ENCODE measurements around the gene C19orf81. TPM values are rescaled to one million over a fixed set of nuclear protein-coding genes. Genes with fewer than 3 reads are reported as not detected.

C19orf81 gene
- total and polyA plus RNA-seq, 2 donors (not counting 3 experiments of a cell fraction or from before 2014, with no cell fraction given), result 0.79 to 2.5 TPM

DNA sequence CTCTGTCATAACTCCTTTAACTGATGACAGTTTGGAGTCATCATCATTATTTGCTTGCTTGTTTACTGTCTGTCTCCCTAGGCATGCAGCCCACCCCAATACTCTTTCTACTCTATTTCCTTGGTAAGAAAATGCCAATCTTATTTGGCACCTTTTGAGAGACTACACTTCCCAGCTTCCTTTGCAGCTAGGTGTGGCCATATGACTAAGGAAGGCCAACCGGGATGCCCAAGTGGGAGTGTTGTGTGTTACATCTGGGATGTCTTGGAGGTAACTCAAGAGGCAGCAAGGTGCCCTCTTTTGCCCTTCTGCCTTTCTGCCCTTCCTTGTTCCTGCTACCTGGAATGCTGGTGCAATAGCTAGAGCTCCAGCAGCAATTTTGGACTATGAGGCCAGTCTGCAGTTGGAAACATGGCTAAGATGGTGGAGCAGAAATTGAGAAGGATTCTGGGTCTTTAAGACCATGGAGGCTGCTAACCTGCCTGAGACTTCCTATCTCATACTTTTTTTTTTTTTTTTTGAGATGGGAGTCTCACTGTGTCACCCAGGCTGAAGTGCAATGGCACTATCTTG is 27.5 kb downstream of the C19orf81 start:
- Histone ChIP-seq H3K4me3 (replicated peaks in 1 of 3; ENCODE audit: insufficient read depth in 1 of 3, low read depth in 1 of 3, low read length in 3 of 3) (no peak overlapping the region), H3K9me1 (replicated peaks; ENCODE audit: control insufficient read depth, extremely low read depth, insufficient read depth, low read length) (no peaks in the 10 kb centered on the region), H3K4me2 (ENCODE audit: insufficient read depth, low read length) (no peak overlapping the region), H2AFZ (ENCODE audit: low read depth, low read length) (no peak overlapping the region), H3K27me3 (ENCODE audit: control insufficient read depth in 2 of 2, insufficient read depth in 2 of 2, low read length in 2 of 2) (peaks cover 0 to 4% of the 10 kb centered on the region in 2 experiments), H3K4me1 (ENCODE audit: control insufficient read depth, extremely low read depth, insufficient read depth, low read length) (no peaks in the 10 kb centered on the region), H3K79me2 (ENCODE audit: control insufficient read depth, insufficient read depth, low read length) (no peaks in the 10 kb centered on the region), H3K9ac (replicated peaks; ENCODE audit: extremely low read depth, insufficient read depth, low read length) (no peak overlapping the region), H3K36me3 (ENCODE audit: control insufficient read depth in 2 of 2, extremely low read depth in 1 of 2, insufficient read depth in 2 of 2, low read length in 2 of 2) (no peaks in the 10 kb centered on the region), H3K27ac (ENCODE audit: insufficient read depth, low read depth, low read length) (no peak overlapping the region), H3K9me3 (replicated peaks; ENCODE audit: control insufficient read depth, insufficient read depth, low read length) (no peaks in the 10 kb centered on the region), H4K20me1 (replicated peaks; ENCODE audit: control insufficient read depth, extremely low read depth, insufficient read depth, low read length) (no peaks in the 10 kb centered on the region)
- intact Hi-C loops (cut with micrococcal nuclease) (no loop called here), dilution Hi-C loops (cut with MboI; ENCODE audit: extremely low pct_ligation_motif_present, low sequenced_read_pairs) (no loop called here)
- no TSS peak for BruUV-seq (replicated peaks)
- CTCF ChIA-PET, result interaction anchor here (2.3 kb wide), 1 partner anchor 27 kb away, joined by 4 read pairs; no protein-coding TSS in a partner anchor
- no peak for FAIRE-seq
- no peak for DNase-seq (ENCODE audit: low read depth, low spot score)
- POLR2A ChIA-PET, result no interaction called here
- TF ChIP-seq, protein P1, sequence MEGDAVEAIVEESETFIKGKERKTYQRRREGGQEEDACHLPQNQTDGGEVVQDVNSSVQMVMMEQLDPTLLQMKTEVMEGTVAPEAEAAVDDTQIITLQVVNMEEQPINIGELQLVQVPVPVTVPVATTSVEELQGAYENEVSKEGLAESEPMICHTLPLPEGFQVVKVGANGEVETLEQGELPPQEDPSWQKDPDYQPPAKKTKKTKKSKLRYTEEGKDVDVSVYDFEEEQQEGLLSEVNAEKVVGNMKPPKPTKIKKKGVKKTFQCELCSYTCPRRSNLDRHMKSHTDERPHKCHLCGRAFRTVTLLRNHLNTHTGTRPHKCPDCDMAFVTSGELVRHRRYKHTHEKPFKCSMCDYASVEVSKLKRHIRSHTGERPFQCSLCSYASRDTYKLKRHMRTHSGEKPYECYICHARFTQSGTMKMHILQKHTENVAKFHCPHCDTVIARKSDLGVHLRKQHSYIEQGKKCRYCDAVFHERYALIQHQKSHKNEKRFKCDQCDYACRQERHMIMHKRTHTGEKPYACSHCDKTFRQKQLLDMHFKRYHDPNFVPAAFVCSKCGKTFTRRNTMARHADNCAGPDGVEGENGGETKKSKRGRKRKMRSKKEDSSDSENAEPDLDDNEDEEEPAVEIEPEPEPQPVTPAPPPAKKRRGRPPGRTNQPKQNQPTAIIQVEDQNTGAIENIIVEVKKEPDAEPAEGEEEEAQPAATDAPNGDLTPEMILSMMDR (IDR thresholded peaks at IDR 0.05; ENCODE audit: extremely low read depth in 1 of 2, insufficient read depth in 1 of 2, low read depth in 1 of 2, low read length in 2 of 2), result no peak
- TF ChIP-seq JUN (IDR thresholded peaks at IDR 0.05; ENCODE audit: borderline replicate concordance, insufficient read depth, insufficient read length, low read depth) (no peak), GATA2 (IDR thresholded peaks at IDR 0.05; ENCODE audit: insufficient read depth, insufficient read length, low read depth, low read length) (no peak), POLR2AphosphoS5 (IDR thresholded peaks at IDR 0.05; ENCODE audit: insufficient read depth, low read depth, low read length) (no peak), FOS (IDR thresholded peaks at IDR 0.05; ENCODE audit: borderline replicate concordance, insufficient read depth, low read length) (no peak), EZH2 (IDR thresholded peaks at IDR 0.05; ENCODE audit: borderline replicate concordance, low read depth, low read length, severe bottlenecking) (no peak), MYC (IDR thresholded peaks at IDR 0.05; ENCODE audit: low read depth, low read length) (no peak), POLR2A (IDR thresholded peaks at IDR 0.05; ENCODE audit: low read depth, low read length) (no peak)
- TF ChIP-seq, protein P2, sequence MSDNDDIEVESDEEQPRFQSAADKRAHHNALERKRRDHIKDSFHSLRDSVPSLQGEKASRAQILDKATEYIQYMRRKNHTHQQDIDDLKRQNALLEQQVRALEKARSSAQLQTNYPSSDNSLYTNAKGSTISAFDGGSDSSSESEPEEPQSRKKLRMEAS (IDR thresholded peaks at IDR 0.05; ENCODE audit: insufficient read depth, insufficient read length), result no peak

Data from endothelial cell of umbilical vein (primary cell).